Psoas muscle (tissue), 8 donors: Measurements from ENCODE around the gene MYLIP. TPM values are rescaled to one million over a fixed set of nuclear protein-coding genes. Genes with fewer than 3 reads are reported as not detected.

Experiments
- ATAC-seq, 4 donors: fragments of 200-7000 bp; cut with Tn5 transposase; one replicate each; pipeline ENCODE4 v1.9.1; 2020; ENCODE audit warnings: moderate library complexity in 3 of 4, mild to moderate bottlenecking in 2 of 4
- DNase-seq, 2 donors: peaks; one replicate each; pipeline ENCODE4 v3.0.0-alpha.2; 2020
- H3K27ac ChIP-seq: fragments of 200-600 bp; one replicate; pipeline ENCODE4 v1.8.0; 2022
- H3K27me3 ChIP-seq, 3 donors: fragments of 200-600 bp in 1 of 3; one replicate each; pipeline versions ENCODE4 v1.6.1 to v1.8.0; 2013 to 2022; ENCODE audit warnings: low read length in 2 of 3, mild to moderate bottlenecking in 2 of 3, moderate library complexity in 1 of 3; ENCODE audit not compliant: insufficient read depth in 3 of 3
- H3K36me3 ChIP-seq, 2 donors: fragments of 200-600 bp in 1 of 2; one replicate each; pipeline versions ENCODE4 v1.6.1 to v1.8.0; 2013 to 2022; ENCODE audit warnings: low read depth in 1 of 2, mild to moderate bottlenecking in 1 of 2, moderate library complexity in 1 of 2; ENCODE audit not compliant: insufficient read depth in 1 of 2
- H3K4me1 ChIP-seq: fragments of 200-600 bp; one replicate; pipeline ENCODE4 v1.8.0; 2022
- H3K4me3 ChIP-seq: fragments of 200-600 bp; one replicate; pipeline ENCODE4 v1.8.0; 2022; ENCODE audit warnings: mild to moderate bottlenecking
- H3K9me3 ChIP-seq: fragments of 200-600 bp; one replicate; pipeline ENCODE4 v1.8.0; 2022
- CTCF ChIP-seq: fragments of 200-600 bp; IDR thresholded peaks from one replicate; pipeline ENCODE4 v1.8.0; 2022; ENCODE audit warnings: antibody characterized with exemption
- WGBS, 3 donors: extraction: QIAGEN DNeasy Blood & Tissue Kit; methylation state at CpG; one replicate each; pipeline versions ENCODE4 v1.1.6 to v1.1.7; 2013; 5-methylcytosine and 5-hydroxymethylcytosine counted together
- intact Hi-C, 2 donors: fragments of 100-400 bp; cut with DNase I; formaldehyde crosslinking; loops; one replicate each; pipeline versions ENCODE4 v1.11.0 to v1.14.2; 2022
- polyA plus RNA-seq, 3 donors: library from polyadenylated mRNA; stranded (reverse); fragments of 200-250 nt; gene quantifications; one replicate each; pipeline ENCODE4 v1.2.3, GENCODE V29; 2013
- total RNA-seq, 4 donors: library from RNA; stranded (reverse); fragmentation: NEBNext Ultra II Directional in 2 of 4; extraction: Animal tissue kit (Norgen Biotek cat#: 25700) in 2 of 4; gene quantifications; one replicate each; pipeline versions ENCODE4 v1.2.1 to v1.2.4, GENCODE V29; 2021 to 2023
- donor health status: healthy with polysubstance abuse.
- donor health status: DM: no; HTN: no; CAD: no; lungs with moderate emphysema.
- donor health status: Bipolar disorder and iron deficiency.
- donor health status: healthy.
- donor health status: DM: yes; HTN: yes; CAD: no.
- donor health status: DM: no; HTN: no; CAD: no.
- donor health status: DM: no; HTN: no; CAD: no.
- donor health status: DM: yes; HTN: yes; CAD: no.

MYLIP gene
- total and polyA plus RNA-seq, 7 donors: 3.9 to 23.4 (median 15.4) TPM

- Histone ChIP-seq H3K4me1 (peaks cover 3% of the 10 kb centered on the region), H3K9me3 (no peaks in the 10 kb centered on the region), H3K36me3 (no peaks in the 10 kb centered on the region), H3K4me3 (no peak overlapping the region), H3K27me3 (no peaks in the 10 kb centered on the region), H3K27ac (no peak overlapping the region)
- no peak for TF ChIP-seq CTCF
- 91 to 93% (median 92%) methylated on average over 6 of the region's 6 CpGs for WGBS, 3 donors
- intact Hi-C loops: no loop called here
- no peak for ATAC-seq
- no peak for DNase-seq
These were observed 31.3 kb upstream of the MYLIP start for GRCh38 chr6:16097382-16098171.

- H3K4me3 ChIP-seq: no peak overlapping the region
- H3K9me3 ChIP-seq: no peaks in the 10 kb centered on the region
- DNase-seq (no peak), ATAC-seq (no peak)
- 95 to 99% (median 95%) methylated on average over 5 of the region's 5 CpGs for WGBS, 3 donors
- no peaks in the 10 kb centered on the region for H3K36me3 ChIP-seq
- H3K27ac ChIP-seq: no peak overlapping the region
- intact Hi-C loops: no loop called here
- peaks cover 3% of the 10 kb centered on the region for H3K4me1 ChIP-seq
- no peak for TF ChIP-seq CTCF
- no peaks in the 10 kb centered on the region for H3K27me3 ChIP-seq
These were observed 30.7 kb upstream of the MYLIP start for GRCh38 chr6:16098211-16098610.

- no peak for ATAC-seq
- TF ChIP-seq CTCF: no peak
- Histone ChIP-seq H3K27me3 (no peaks in the 10 kb centered on the region), H3K27ac (no peak overlapping the region), H3K4me3 (no peak overlapping the region), H3K36me3 (no peaks in the 10 kb centered on the region), H3K4me1 (peaks cover 38% of the 10 kb centered on the region), H3K9me3 (no peaks in the 10 kb centered on the region)
- WGBS, 3 donors: 45 to 61% (median 55%) methylated on average over 3 of the region's 3 CpGs
- intact Hi-C loops: no loop called here
- no peak for DNase-seq
These were observed 26.7 kb upstream of the MYLIP start for GRCh38 chr6:16102208-16102607.

GRCh38 chr6:16103722-16104121, 25.2 kb upstream of the MYLIP start:
- intact Hi-C loops: no loop called here
- ATAC-seq (peak in 2 of 4 donors; percentile 39 to 52), DNase-seq (peak in 1 of 2 donors; percentile 16)
- Histone ChIP-seq H3K4me1 (peaks cover 51% of the 10 kb centered on the region), H3K36me3 (no peaks in the 10 kb centered on the region), H3K9me3 (no peaks in the 10 kb centered on the region), H3K27me3 (no peaks in the 10 kb centered on the region), H3K27ac (peak overlapping the region; percentile 82), H3K4me3 (peak overlapping the region; percentile 21)
- 18 to 21% (median 20%) methylated on average over 7 of the region's 7 CpGs for WGBS, 3 donors
- no peak for TF ChIP-seq CTCF
